Activated CD4-positive, alpha-beta memory T cell treated with anti-CD3 and anti-CD28 coated beads, Interleukin-2, amount 10 ng/mL, durations not matched to agents 7 days and 5 days (primary cell): ENCODE measurements around the gene DENND5B. TPM values are rescaled to one million over a fixed set of nuclear protein-coding genes. Genes with fewer than 3 reads are reported as not detected.
"Not testable (repeated sequence)": the region's sequence is repeated elsewhere in the genome, so short reads cannot be mapped to it uniquely, and the experiment has no call there.

ENCODE experiments used
- CTCF ChIA-PET: fragments of 350-600 bp; sonication (Branson Sonifier 250); formaldehyde crosslinking; loops from one replicate; lab custom pipeline; 2021; ENCODE audit warnings: antibody characterized with exemption, inconsistent platforms; lab: Charles Lee
- POLR2A ChIA-PET: fragments of 350-600 bp; sonication (Branson Sonifier 250); formaldehyde crosslinking; loops from one replicate; lab custom pipeline; 2021; ENCODE audit warnings: antibody characterized with exemption; lab: Charles Lee
- DNase-seq: peaks from one replicate; pipeline ENCODE4 v3.0.0-alpha.2; 2020
- H3K27ac Mint-ChIP-seq: one replicate; pipeline ENCODE4 v1.8.0; 2021; ENCODE audit warnings: mild to moderate bottlenecking, mixed read lengths
- H3K27me3 Mint-ChIP-seq: one replicate; pipeline ENCODE4 v1.8.0; 2021; ENCODE audit warnings: mixed read lengths
- H3K36me3 Mint-ChIP-seq: one replicate; pipeline ENCODE4 v1.8.0; 2021; ENCODE audit warnings: low read depth, mixed read lengths
- H3K4me1 Mint-ChIP-seq: one replicate; pipeline ENCODE4 v1.8.0; 2021; ENCODE audit warnings: mixed read lengths
- H3K4me3 Mint-ChIP-seq: one replicate; pipeline ENCODE4 v1.8.0; 2021; ENCODE audit warnings: mild to moderate bottlenecking, mixed read lengths
- H3K9me3 Mint-ChIP-seq: one replicate; pipeline ENCODE4 v1.8.0; 2021; ENCODE audit warnings: mixed read lengths
- total RNA-seq, 2 experiments: library from RNA; stranded (reverse); gene quantifications; one replicate each; pipeline ENCODE4 v1.2.3, GENCODE V29; 2021

The DENND5B gene
- total RNA-seq, 2 experiments from 2014 or later, result 0.35 to 0.81 TPM

DNA sequence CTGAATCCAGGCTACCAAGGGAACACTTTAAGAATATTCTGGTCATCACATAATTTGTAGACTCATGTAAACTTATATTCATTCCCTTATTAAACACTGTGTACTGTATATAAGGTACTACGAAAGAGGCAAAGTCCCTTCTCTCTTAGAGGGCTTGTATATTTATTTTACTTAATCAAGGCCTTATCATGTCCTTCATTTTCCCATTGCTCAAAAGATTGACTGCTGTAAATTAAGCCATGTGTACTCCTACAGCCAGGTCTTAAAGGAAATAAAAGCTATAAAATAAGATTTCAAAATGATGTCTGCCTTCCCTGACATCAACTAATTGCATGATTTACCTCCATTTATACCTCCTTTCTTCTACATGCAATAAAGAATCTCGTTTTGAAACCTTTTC is 5.0 kb downstream of the DENND5B start:
- CTCF ChIA-PET, result no interaction called here
- H3K27me3 Mint-ChIP-seq, result peaks cover 34% of the 10 kb centered on the region
- peaks cover 4% of the 10 kb centered on the region for H3K4me1 Mint-ChIP-seq
- no peak for DNase-seq
- POLR2A ChIA-PET, result no interaction called here
- no peaks in the 10 kb centered on the region for H3K36me3 Mint-ChIP-seq
- H3K4me3 Mint-ChIP-seq, result no peak overlapping the region
- H3K9me3 Mint-ChIP-seq, result no peaks in the 10 kb centered on the region
- H3K27ac Mint-ChIP-seq, result no peak overlapping the region

DNA sequence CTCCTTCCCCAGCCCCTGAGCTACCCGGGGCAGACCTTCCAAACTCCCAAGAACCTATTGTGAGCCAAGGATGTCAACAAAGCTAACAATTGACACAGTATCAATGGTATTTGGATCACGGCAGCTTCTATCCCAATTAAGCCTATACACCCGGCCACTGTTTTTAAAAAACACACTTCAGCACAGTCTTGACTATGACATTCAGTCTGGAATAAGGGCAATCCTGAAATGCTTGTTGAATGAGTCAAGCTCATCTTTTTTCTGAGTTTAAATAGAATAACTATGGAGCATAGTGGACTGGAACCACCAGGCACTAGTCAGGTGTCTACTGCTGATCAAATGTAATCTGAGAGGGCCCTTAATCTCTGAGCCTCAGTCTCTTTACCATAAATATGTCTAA is 5.7 kb downstream of the DENND5B start:
- Mint-ChIP-seq H3K9me3 (no peaks in the 10 kb centered on the region), H3K27ac (no peak overlapping the region), H3K27me3 (peaks cover 34% of the 10 kb centered on the region), H3K36me3 (no peaks in the 10 kb centered on the region), H3K4me3 (no peak overlapping the region), H3K4me1 (peaks cover 4% of the 10 kb centered on the region)
- CTCF ChIA-PET, result interaction anchor here (0.6 kb wide), 1 partner anchor 330 kb away, joined by 3 read pairs; no protein-coding TSS in a partner anchor
- no peak for DNase-seq
- POLR2A ChIA-PET, result no interaction called here

DNA sequence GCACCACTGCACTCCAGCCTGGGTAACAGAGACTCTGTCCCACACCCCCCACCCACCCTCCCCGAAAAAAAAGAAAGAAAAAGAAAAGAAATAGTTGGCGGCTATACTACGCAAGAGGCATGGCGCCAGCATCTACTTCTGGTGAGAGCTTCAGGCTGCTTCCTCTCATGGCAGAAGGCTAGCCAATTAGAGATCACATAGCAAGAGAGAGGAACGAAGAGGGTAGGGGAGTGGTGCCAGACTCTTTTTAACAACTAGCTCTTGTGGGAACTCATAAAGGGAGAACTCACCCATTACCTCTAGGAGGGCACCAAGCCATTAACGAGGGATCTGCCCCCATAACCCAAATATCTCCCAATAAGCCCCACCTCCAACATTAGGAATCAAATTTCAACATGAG is 6.2 kb downstream of the DENND5B start:
- H3K36me3 Mint-ChIP-seq, result no peaks in the 10 kb centered on the region
- no peak overlapping the region for H3K4me3 Mint-ChIP-seq
- POLR2A ChIA-PET, result no interaction called here
- H3K27ac Mint-ChIP-seq, result no peak overlapping the region
- peaks cover 33% of the 10 kb centered on the region for H3K27me3 Mint-ChIP-seq
- CTCF ChIA-PET, result interaction anchor here (0.6 kb wide), 1 partner anchor 329 kb away, joined by 3 read pairs; no protein-coding TSS in a partner anchor
- no peak for DNase-seq
- H3K9me3 Mint-ChIP-seq, result no peaks in the 10 kb centered on the region
- peaks cover 4% of the 10 kb centered on the region for H3K4me1 Mint-ChIP-seq

DNA sequence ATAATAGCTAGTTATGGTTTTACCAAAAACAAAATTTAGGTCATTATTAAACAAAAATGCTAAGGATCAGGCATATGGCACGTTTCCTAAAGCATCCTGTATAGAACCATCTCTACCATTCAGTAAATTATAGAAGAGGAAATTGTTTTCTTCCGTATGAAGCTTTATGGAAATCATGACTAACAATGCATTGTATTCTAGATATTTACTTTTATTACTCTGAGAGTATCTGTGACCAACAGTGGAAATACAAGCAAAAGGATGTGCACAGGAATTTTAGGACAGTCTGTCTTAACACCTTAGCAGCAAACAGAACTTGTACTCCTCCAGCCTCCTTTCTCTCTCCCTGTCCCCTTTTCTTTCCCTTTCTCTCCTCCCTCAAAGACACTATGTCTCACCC is 7.1 kb downstream of the DENND5B start:
- peaks cover 3% of the 10 kb centered on the region for H3K4me1 Mint-ChIP-seq
- H3K4me3 Mint-ChIP-seq, result no peak overlapping the region
- H3K27ac Mint-ChIP-seq, result no peak overlapping the region
- DNase-seq, result no peak
- H3K27me3 Mint-ChIP-seq, result peaks cover 24% of the 10 kb centered on the region
- CTCF ChIA-PET, result interaction anchor here (0.7 kb wide), 1 partner anchor 181 kb away, joined by 4 read pairs; no protein-coding TSS in a partner anchor
- H3K36me3 Mint-ChIP-seq, result no peaks in the 10 kb centered on the region
- H3K9me3 Mint-ChIP-seq, result no peaks in the 10 kb centered on the region
- POLR2A ChIA-PET, result no interaction called here

DNA sequence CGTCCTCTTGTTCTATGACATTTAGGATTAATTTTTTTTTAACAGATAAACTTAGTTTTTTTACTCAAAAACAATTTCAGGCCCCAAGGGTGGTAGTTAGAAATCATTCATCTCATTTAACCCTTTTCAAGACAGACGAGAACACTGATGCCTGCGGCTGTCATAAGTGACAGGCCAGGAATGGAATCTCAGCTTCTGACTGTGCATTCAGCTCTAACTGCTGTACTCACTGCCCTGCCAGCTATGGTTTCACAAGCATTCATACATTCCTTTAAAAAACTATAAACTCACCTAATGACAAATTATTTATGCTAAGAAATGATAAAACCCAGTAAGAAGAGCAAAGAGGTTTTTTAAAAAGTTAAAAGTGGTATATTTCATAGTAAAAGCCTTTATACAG is 8.8 kb downstream of the DENND5B start:
- H3K27ac Mint-ChIP-seq, result no peak overlapping the region
- CTCF ChIA-PET, result no interaction called here
- H3K4me3 Mint-ChIP-seq, result no peak overlapping the region
- peaks cover 6% of the 10 kb centered on the region for H3K4me1 Mint-ChIP-seq
- DNase-seq, result no peak
- H3K9me3 Mint-ChIP-seq, result no peaks in the 10 kb centered on the region
- no peaks in the 10 kb centered on the region for H3K36me3 Mint-ChIP-seq
- POLR2A ChIA-PET, result no interaction called here
- H3K27me3 Mint-ChIP-seq, result peaks cover 10% of the 10 kb centered on the region

DNA sequence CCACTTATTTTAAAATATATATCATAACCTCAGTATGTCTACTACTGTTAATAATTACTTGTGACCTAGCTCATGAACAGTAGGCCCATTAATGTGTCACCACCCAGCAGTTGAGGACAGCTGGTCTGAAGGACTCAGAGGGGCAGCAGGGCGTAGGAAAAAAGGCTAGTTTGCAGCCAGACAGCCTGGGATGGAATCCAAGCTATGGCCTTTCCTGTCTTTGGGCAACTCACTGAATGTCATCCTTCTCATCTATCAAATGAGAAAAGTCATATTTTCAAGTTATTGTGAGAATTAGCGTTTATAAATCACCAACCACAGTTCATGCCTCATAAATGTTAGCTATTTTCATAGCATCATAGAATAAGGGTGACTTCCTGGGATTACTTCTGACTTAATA is 12.3 kb downstream of the DENND5B start:
- no peak overlapping the region for H3K4me3 Mint-ChIP-seq
- no peak for DNase-seq
- POLR2A ChIA-PET, result no interaction called here
- H3K36me3 Mint-ChIP-seq, result no peaks in the 10 kb centered on the region
- peaks cover 5% of the 10 kb centered on the region for H3K27me3 Mint-ChIP-seq
- H3K4me1 Mint-ChIP-seq, result peaks cover 6% of the 10 kb centered on the region
- no peak overlapping the region for H3K27ac Mint-ChIP-seq
- no peaks in the 10 kb centered on the region for H3K9me3 Mint-ChIP-seq
- CTCF ChIA-PET, result interaction anchor here (0.9 kb wide), 1 partner anchor 176 kb away, joined by 3 read pairs; no protein-coding TSS in a partner anchor

DNA sequence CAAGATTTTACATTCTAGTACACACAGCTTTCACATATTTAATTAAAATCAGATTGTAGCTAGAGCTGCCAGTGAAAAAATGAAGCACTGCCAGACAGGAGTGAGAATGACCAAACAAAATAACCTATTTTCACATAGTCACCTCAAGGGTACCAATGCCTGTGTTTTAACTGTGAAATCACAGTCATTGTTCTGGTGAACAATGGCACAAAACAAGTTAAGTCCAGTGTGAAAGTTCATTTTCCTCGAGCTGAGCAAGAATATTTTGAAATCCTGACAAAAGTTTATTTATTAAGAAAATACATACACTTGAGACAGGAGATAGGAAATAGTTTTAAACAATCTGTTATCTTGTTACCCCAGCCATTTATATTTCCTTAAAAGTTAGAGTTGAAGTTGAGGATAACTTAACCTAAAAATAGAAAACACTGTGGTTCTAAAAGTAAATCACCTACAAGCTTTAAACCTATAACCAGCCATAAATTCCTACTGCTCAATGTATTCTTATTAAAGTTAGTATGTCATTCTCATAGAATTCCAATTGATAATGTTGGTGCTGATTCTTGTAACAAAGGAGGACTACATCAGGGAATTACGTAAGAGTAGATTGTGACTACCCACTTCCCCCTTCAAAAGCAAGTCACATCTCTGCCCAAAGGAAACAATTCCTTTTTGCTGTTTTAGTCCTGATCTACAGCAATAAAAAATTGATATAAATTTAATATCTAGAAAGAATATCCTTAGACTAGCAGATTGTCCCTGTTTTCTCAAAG is 15.9 kb downstream of the DENND5B start:
- H3K9me3 Mint-ChIP-seq, result no peaks in the 10 kb centered on the region
- no peaks in the 10 kb centered on the region for H3K36me3 Mint-ChIP-seq
- no peak overlapping the region for H3K4me3 Mint-ChIP-seq
- no peak for DNase-seq
- H3K27ac Mint-ChIP-seq, result no peak overlapping the region
- peaks cover 6% of the 10 kb centered on the region for H3K4me1 Mint-ChIP-seq
- H3K27me3 Mint-ChIP-seq, result peaks cover 8% of the 10 kb centered on the region
- ChIA-PET CTCF (no interaction called here), POLR2A (no interaction called here)

DNA sequence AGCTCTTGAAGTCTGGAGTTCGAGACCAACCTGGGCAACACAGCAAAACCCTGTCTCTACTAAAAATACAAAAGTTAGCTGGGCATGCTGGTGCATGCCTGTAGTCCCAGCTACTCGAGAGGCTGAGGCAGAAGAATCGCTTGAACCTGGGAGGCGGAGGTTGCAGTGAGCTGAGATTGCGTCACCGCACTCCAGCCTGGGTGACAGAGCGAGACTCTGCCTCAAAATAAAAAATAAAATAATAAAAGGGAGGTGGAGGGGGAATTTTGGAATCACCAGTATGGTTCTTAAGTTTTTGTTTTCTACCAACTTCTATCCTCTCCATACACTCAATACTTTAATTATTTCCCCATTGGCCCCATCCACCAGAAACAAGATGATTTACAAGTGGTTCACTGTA is 16.6 kb downstream of the DENND5B start:
- H3K4me1 Mint-ChIP-seq, H3K9me3 Mint-ChIP-seq, H3K36me3 Mint-ChIP-seq, CTCF ChIA-PET, H3K27ac Mint-ChIP-seq, POLR2A ChIA-PET, DNase-seq, H3K27me3 Mint-ChIP-seq, H3K4me3 Mint-ChIP-seq: not testable (repeated sequence)

DNA sequence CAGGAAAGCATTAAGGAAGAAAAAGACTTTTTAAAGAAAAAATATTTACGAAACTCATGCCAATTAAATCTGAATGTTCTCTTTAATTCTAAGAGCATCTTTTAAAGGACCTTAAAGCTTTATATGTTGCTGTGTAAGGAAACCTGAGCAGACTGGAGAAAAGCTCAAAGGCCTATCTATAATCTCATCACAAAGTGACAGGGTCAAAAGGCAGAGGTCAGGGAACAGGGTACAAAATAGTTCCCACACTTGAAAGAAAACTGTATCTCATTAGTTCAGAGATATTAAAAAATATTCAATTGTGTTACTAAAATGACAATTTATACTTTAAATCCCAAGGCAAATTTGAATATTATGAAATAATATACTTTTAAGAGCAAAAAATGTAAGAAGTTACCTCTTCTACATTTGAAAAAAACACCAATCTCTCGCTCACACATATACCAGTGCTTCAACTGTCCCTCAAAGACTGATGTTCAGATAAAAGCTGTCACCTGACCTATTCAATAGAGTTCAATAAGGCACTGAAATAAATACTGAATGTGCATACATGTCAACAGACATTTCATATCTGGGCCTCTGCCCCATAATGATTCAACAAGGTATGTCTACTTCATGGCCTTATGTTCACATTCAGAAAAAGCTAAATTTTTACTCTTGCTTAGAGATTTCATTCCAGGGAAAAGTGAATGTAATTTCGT is 17.9 kb downstream of the DENND5B start:
- Mint-ChIP-seq H3K27me3 (peaks cover 11% of the 10 kb centered on the region), H3K4me1 (no peaks in the 10 kb centered on the region), H3K27ac (no peak overlapping the region), H3K9me3 (no peaks in the 10 kb centered on the region), H3K36me3 (no peaks in the 10 kb centered on the region), H3K4me3 (no peak overlapping the region)
- no peak for DNase-seq
- ChIA-PET CTCF (no interaction called here), POLR2A (no interaction called here)

DNA sequence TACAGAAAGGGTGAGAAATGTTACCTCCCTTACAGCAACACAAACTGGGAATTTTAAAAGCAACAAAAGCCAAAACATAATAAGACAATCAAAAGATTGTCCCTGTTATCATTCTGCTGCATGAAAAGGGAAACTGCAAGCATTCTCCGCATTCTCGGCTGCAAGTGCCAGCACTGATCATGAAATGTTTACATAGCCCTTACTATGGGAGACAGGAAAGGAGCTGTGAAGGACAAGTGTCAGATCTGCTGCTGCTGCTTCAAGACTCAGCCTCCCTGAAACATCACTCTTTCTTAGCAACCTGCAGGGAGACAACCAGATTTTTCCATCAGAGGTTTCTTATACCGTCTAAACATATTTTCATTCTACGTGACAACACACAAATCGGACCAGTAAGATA is 20.1 kb downstream of the DENND5B start:
- Mint-ChIP-seq H3K9me3 (no peaks in the 10 kb centered on the region), H3K36me3 (no peaks in the 10 kb centered on the region), H3K27ac (no peak overlapping the region), H3K27me3 (peaks cover 10% of the 10 kb centered on the region), H3K4me1 (no peaks in the 10 kb centered on the region), H3K4me3 (no peak overlapping the region)
- CTCF ChIA-PET, result no interaction called here
- POLR2A ChIA-PET, result no interaction called here
- no peak for DNase-seq

DNA sequence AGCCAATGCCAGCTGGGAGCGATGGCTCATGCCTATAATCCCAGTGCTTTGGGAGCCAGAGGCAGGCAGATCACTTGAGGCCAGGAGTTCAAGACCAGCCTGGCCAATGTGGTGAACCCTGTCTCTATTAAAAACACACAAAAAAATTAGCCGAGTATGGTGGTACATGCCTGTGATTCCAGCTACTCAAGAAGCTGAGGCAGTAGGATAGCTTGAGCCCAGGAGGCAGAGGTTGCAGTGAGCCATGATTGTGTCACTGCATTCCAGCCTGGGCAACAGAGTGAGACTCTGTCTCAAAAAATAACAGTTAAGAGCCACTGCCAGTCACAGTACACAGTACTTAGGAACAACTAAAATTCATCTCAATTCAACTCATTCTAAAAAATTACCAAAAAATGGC is 21.4 kb downstream of the DENND5B start:
- DNase-seq, H3K4me1 Mint-ChIP-seq, H3K36me3 Mint-ChIP-seq, H3K9me3 Mint-ChIP-seq, POLR2A ChIA-PET, H3K4me3 Mint-ChIP-seq, H3K27ac Mint-ChIP-seq: not testable (repeated sequence)
- peaks cover 10% of the 10 kb centered on the region for H3K27me3 Mint-ChIP-seq
- CTCF ChIA-PET, result interaction anchor here (0.6 kb wide), 1 partner anchor 35 kb away, joined by 3 read pairs; no protein-coding TSS in a partner anchor

DNA sequence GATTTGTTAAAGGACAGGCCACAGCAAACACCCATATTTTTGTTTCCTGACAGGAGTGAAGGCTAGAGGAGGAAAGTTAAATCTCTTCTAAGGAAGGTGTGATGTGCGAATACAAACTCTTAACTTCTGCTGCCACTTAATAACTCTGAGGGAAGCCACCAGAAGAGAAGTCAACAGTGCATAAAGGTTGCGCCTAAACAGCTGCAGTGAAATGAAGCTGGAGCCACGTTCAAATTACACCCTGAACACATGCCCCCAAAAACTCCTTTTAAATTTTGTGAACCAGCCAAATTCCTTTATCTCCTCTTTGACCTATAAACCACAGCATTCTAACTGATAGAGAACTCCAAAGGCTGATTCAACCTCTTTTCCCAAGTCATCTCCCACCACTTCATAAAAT is 22.4 kb downstream of the DENND5B start:
- H3K4me3 Mint-ChIP-seq, result no peak overlapping the region
- no peaks in the 10 kb centered on the region for H3K36me3 Mint-ChIP-seq
- DNase-seq, result no peak
- H3K27me3 Mint-ChIP-seq, result peaks cover 10% of the 10 kb centered on the region
- no peaks in the 10 kb centered on the region for H3K4me1 Mint-ChIP-seq
- ChIA-PET POLR2A (no interaction called here), CTCF (no interaction called here)
- H3K9me3 Mint-ChIP-seq, result no peaks in the 10 kb centered on the region
- H3K27ac Mint-ChIP-seq, result no peak overlapping the region

DNA sequence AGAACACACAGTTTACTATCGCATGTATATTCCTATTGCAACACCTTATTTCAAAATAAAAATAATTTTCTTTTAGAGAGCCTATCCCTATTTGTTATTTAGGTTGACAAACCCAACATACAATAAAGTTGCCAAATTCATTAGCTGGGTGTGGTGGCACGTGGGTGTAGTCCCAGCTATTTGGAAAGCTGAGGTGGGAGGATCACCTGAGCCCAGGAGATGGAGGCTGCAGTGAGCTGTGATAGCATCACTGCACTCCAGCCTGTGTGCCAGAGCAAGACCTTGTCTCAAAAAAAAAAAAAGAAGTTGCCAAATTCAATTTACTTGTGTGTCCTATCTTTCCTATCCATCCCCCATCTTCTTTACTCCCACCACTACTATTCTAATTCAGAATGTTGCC is 23.9 kb downstream of the DENND5B start:
- POLR2A ChIA-PET, result no interaction called here
- Mint-ChIP-seq H3K27me3 (peaks cover 10% of the 10 kb centered on the region), H3K4me3 (no peak overlapping the region), H3K9me3 (no peaks in the 10 kb centered on the region), H3K4me1 (no peaks in the 10 kb centered on the region), H3K27ac (no peak overlapping the region), H3K36me3 (no peaks in the 10 kb centered on the region)
- CTCF ChIA-PET, result no interaction called here
- no peak for DNase-seq
